SK-N-MC (cell line): ENCODE results near the gene QKI.

ENCODE experiments used
- EZH2 ChIP-seq: fragments of 200-600 bp; sonication (generic); IDR thresholded peaks from one replicate; pipeline ENCODE4 v1.6.1; 2017; ENCODE audit warnings: antibody characterized with exemption
- POLR2AphosphoS5 ChIP-seq: IDR thresholded peaks from 2 replicates; pipeline ENCODE4 v1.6.1; 2012; ENCODE audit warnings: mild to moderate bottlenecking, low read depth, low read length, borderline replicate concordance

DNA sequence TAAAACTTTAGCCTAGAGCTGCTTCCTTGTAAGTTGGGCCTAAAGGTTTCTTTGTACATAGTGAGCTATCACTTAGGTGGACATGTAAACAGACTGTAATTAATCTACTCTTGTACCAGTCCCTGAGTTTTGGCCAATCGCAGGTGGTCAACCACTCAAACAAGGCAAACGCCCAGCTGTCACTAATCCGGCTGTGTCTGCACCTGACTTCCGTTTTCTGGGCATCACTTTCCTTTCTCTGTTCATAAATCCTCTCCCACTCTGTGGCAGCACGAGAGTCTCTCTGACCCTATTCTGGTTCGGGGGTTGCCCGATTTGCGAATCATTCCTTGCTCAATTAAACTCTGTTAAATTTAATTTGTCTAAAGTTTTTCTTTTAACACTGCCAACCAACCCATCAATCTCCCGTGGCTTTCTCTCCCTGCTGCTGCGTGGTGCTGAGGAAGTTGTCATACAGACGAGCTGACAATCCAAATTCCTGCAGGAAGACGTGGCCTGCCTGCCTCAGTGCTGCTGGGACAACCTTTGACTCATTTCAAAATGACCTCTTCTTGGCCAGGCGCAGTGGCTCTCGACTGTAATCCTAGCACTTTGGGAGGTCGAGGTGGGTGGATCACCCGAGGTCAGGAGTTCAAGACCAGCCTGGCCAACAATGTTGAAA lies 206.3 kb downstream of the QKI start:
- TF ChIP-seq POLR2AphosphoS5: no peak
- no peak for TF ChIP-seq EZH2
